Jurkat, Clone E6-1 (cell line): Measurements from ENCODE around the gene C10orf71.
A peak's percentile ranks its signal among the peaks of the same experiment; 100 is the strongest.

ENCODE experiments used
- DNase-seq: peaks from one replicate; pipeline ENCODE4 v3.0.0-alpha.2; 2011; ENCODE audit warnings: low read depth, low spot score
- H3K4me3 ChIP-seq: 2 replicates; pipeline ENCODE4 v1.5.1; 2011; ENCODE audit warnings: mild to moderate bottlenecking, low read length, control low read depth, moderate library complexity

C10orf71 gene

DNA sequence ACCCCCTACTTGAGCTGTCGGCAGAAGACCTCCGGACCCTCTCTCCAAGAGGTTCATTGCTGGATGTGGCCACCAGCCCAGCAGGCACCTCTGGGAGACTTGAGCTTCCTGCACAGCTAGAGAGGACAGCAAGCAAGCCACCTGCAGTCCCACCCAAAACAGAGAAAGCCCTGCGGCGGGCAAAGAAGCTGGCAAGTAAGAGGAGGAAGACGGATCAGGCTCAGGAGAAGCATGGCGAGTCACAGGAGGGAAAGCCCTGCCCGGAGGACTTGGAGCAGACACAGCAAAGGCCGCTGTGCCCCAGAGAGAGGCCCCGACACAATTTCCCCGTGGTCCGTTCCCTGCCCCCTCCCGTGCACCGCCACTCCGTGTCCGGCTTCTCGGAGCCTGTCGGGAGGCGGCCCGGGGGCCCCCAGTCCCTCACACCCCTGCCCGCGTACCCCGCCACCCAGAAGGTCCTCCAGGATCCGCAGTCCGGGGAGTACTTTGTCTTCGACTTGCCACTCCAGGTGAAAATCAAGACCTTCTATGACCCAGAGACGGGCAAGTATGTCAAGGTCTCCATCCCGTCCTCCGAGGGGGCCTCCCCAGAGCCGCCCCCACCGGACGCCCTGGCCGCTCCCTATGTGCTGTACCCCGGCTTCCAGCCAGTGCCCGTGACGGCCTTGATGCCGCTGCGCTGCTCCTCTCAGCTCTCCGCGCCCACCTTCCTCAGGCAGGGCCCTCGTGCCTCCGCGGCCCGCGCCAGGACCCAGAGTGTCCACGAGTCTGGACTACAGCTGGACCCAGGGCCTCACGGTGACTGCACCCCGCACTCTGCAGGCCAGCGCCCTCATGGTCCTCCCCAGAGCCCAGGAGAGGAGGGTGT is 27.2 kb downstream of the C10orf71 start:
- DNase-seq: no peak

DNA sequence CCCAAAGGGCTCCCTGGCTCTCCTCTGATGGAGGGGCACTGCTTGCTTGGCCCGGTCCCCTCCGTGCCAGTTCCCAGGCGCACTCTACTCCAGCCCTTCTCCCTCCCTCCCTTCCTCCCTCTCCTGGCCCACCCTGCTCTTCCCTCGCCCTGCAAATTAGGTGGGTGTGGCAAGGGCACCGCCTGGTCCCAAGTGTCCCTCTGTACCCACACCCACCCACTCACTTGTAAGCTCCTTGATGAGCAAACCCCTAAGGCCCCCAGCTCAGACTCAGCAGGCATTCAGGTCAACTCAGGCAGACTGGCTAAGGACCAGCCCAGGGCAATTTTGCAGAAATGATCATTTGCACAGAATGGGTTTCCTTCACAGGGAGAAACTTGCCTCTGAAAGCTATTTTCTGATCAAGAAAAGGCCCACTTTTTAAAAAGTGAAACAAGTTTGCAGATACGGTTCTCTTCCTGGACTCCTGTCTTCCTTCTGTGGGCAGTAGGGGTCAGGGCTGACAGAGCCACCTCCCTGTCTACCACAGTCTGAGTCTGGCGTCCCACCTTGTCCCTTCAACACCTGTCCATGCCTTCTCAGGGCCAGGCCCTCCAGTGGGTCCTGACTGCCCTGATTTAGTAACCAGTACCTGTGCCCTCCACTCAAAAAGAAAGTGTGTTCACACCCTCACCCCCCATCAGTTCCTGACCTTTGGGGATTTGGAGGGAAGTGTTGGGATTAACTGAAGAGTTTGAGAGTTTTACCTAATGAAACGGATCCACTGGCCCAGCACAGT is 28.3 kb downstream of the C10orf71 start:
- no peak overlapping the region for H3K4me3 ChIP-seq
- DNase-seq: no peak

More for the DNA sequence above, 27.2 kb downstream of the C10orf71 start:
- H3K4me3 ChIP-seq: no peak overlapping the region

DNA sequence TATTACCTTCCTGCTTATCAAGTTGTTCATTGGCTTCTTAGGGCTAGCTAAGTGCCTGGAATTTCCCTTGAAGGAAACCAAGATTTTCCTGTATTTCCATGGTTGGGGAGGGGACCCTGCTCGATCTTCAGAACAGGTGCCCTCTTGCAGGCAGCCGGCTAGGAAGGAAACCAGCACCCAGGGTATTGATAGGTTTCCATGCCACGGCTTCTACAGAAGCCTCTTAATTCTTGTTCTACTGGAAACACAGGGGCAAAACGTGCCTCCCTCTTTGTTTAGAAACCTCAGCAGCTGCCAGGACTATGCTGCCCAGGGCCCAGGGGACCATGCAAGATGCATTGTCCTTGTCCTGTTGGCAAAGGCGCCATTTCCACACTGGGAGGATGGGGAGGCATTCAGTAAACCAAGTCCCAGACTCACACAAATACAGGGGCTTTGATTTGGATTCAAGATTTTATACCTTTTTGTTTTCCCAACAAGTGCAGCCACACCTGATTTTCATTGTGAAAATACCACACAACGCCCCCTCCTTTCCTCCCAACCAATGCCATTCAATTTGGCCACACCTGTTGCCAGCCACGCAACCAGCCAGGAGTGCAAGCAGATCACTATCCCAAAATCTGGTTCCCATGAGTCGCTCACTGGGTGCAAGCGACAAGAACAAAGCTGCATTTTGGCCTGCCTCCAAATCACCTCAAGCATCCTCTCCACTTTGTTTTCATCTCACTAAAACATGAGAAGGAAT is 29.6 kb downstream of the C10orf71 start:
- no peak for DNase-seq
- H3K4me3 ChIP-seq: no peak overlapping the region

DNA sequence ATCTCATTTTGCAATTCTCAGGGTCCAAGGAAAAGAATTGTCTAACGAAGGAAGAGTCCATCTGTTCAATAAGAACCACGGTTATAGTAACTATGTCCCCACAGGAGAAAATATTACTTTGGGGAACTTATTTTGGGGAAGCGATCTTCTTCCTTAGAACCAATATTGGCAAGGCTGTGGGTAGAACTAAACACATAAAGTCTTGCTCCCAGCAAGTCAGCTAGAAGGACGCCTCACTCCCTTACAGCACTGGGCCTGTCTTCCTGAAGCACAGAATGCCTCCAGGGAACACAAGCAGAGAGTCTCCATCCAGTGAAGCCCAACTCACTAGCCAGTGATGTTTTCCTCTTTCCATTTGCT is 30.2 kb downstream of the C10orf71 start:
- H3K4me3 ChIP-seq: no peak overlapping the region
- no peak for DNase-seq

DNA sequence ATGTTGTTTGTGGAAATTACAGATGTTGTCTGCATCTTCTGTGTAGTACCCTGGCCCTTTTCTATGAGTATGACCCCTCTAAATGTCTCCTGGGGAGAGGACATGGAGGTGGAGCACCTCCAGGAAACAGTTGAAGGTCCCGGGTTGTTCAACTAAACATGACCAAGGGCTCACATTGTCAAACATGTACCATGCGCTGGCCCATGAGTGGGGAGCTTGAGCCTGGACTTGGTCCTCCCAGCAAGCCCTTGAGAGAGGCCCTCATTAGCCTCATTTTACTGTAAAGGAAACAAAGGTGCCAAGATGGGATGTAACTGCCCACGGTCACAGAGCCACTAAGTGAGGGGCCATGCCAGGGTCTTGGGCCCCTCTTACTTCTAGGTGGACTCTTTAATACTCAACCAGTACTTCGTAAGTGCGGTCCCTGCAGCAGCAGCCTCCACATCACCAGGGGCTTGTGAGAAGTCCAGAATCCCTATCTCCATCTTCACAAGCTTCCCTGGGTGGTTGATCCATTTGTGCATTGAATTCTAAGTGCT is 31.2 kb downstream of the C10orf71 start:
- H3K4me3 ChIP-seq: no peak overlapping the region
- DNase-seq: no peak

DNA sequence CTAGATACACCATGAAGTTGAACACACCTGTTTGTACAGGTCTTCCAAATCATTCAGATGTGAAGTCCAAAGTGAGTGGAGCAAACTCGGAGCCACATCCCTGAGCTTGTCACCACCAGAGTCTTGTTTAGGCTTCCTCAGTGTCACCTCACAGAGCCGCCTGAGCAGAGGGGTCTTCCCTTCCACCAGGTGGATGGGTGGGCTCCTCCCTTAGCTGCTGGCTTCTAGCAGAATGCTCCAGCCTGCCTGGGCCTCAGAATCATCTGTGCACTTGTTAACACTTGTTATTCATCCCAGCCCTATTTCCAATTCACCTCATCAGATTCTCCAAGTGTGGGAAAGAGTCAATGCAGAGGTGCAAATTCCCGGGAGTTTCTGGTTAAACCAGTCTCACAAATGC is 32.5 kb downstream of the C10orf71 start:
- no peak overlapping the region for H3K4me3 ChIP-seq
- no peak for DNase-seq

DNA sequence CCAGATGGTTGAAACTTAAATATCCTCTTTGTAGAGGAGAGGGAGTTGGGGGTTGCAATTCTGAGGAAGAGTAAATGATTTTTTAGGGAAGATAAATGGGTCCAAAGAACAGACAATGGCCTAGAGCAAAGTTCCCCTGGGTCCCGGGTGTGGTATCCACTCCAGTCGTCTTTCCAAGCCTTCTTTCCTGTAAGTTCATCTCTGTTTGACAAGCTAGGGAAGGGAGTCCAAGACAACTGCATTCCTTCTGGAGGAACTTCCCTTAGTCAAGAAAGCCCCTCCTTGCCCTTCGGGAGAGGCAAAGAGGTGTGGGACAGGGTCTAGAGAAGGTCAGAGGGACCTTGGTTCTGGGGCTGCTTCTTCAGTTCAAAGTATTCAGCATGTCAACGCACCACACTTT is 33.4 kb downstream of the C10orf71 start:
- H3K4me3 ChIP-seq: no peak overlapping the region
- no peak for DNase-seq

DNA sequence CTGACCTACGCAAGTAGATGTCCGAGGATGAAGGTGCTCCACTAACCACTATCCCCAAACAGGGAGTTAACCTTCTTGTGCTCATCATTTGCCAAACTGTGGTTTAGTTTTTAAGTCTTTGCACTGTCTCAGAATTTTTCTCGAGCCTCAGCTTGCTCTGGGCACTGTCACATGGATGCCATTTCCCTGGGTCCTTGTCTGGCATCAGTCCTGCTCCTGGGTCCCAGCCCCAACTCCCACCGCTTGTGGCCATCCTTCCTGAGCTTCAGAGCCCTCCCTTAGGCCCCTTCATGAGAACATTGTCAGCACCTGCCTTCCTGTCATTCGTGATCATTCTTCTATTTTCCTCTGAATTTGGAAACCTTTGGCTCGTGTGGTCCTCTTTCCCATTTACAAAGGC is 33.8 kb downstream of the C10orf71 start:
- H3K4me3 ChIP-seq: no peak overlapping the region
- DNase-seq: no peak

DNA sequence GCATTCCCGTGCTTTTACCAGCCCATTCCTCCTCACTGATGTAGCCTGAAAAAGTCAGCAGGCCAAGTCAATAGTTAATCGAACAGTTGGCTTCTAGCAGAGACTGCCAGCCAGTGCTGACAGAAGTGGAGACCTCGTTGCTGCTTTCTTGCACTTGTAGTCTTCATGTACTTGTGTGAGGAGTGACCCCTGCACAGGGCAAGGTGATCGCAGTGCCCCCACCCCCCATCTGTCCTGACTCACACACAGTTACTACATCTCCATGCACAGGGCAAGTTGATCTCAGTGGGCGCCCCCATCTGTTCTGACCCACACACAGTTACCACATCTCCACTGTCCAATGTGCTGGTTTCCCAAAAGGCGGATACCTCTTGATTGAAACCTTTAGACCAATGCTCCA is 34.2 kb downstream of the C10orf71 start:
- no peak for DNase-seq
- H3K4me3 ChIP-seq: no peak overlapping the region

DNA sequence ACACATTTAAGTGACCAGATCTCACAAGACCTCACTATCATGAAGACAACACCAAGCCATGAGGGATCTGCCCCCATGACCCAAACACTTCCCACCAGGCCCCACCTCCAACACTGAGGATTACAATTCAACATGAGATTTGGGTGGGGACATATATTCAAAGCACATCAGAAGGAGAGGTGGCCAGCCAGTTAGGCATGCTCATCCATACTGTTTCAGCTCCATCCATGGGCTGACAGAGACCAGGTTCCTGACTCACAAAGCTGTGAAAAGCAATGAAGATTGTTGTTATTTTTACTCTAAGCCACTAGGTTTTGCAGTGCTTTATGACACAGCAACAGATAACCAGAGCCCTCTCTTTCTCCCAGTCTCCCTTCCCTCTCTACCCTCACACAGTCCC is 36.0 kb downstream of the C10orf71 start:
- no peak for DNase-seq
- no peak overlapping the region for H3K4me3 ChIP-seq

DNA sequence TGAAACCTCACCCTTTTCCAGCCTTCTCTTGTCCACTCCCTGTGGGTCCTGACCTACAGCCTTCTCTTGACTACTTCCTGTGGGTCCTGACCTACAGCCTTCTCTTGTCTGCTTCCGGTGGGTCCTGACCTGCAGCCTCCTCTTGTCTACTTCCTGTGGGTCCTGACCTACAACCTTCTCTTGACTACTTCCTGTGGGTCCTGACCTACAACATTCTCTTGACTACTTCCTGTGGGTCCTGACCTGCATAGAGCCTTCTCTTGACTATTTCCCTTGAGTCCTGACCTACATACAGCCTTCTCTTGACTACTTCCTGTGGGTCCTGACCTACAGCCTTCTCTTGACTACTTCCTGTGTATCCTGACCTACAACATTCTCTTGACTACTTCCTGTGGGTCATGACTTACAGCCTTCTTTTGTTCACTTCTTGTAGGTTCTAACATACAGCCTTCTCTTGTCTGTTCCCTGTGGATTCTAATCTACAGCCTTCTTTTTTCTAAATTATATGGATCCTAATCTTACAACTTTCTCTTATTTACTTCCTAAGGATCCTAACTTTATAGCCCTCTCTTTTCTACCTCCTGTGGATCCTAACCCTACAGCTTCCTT is 36.5 kb downstream of the C10orf71 start:
- peak; percentile 57 for DNase-seq
- H3K4me3 ChIP-seq: 0 out of 2 replicates have a peak overlapping the region, but pooled peaks have one; percentile 4

DNA sequence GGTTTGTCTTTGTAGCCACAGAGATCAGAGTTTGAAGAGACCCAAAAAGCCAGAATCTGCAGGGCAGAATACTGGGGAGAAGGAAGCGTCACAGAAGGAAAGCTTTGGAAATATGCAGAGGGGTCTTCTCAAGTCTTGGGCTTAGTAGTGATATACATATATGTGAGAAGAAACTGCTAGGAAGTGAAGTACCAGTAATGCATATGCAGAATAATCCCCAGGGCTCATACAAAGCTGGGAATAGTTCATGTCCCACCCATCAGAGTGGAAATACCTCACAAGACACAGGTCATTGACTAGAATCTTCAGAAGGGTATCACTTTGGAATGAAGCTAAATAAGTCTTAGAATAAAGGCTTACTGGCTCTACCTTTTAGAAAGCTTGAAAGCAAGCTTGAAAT is 39.6 kb downstream of the C10orf71 start:
- no peak overlapping the region for H3K4me3 ChIP-seq
- DNase-seq: no peak

DNA sequence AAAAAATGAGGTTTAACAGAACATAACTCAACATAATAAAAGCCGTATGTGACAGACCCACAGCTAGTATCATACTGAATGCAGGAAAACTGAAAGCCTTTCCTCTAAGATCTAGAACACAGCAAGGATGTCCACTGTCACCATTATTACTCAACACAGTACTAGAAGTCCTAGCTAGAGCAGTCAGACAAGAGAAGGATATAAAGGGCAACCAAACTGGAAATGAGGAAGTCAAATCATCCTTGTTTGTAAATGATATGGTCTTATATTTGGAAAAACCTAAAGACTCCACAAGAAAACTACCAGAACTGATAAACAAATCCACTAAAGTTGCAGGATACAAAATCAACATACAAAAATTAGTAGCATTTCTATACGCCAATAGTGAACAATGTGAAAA is 45.9 kb downstream of the C10orf71 start:
- no peak for DNase-seq
- H3K4me3 ChIP-seq: no peak overlapping the region

DNA sequence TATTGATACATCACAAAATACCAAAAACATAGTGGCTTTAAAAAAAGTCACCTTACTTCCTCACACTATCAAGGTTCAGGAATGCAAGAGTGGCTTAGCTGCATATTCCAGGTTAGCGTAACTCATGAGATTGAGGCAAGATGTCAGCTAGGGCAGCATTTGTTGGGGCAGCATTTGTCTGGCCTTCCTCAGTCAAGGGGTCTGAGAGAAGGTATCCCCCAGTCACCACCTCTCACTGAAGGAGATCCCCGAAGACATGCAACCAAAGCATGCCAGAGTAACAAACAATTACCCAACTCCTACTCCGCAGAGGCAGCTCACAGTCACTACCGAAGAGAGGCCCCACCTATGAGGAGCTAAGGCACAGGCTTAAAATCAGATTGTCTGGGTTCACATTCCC is 48.4 kb downstream of the C10orf71 start:
- H3K4me3 ChIP-seq: no peak overlapping the region
- DNase-seq: no peak

DNA sequence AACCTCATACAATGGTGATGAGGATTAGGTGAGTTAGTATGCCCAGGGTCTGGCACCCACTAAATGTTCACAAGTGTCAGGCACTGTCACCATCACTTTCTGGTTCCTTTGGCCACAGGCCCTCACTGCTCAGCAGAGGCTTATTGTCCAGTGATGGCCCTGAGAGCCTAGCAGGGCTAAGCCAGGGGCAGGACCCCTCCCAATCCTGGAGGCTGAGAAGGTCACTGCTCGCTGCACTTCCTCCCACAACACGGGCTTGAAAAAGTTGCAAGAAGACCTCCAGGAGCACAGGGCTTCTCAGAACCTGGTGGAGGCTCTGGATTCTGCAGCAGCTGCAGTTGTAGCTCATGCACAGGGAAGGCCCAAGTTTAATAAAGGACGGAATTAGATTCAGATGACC is 48.9 kb downstream of the C10orf71 start:
- DNase-seq: no peak
- no peak overlapping the region for H3K4me3 ChIP-seq

DNA sequence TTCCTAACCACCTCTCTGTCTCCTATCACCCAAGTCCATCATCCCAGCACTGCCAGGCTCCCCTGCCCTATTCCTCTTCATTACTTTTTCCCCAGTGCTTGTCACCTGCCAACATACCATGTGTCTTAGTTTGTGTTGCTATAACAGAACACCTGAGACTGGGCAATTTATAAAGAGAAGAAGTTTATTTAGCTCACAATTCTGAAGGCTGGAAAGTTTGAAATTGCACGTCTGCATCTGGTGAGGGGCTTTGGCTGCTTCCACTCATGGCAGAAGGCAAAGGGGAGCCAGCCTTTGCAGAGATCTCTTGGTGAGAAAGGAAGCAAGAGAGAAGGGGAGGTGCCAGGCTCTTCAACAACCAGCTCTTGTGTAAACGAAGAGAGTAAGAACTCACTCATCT is 49.6 kb downstream of the C10orf71 start:
- DNase-seq: no peak
- H3K4me3 ChIP-seq: no peak overlapping the region

DNA sequence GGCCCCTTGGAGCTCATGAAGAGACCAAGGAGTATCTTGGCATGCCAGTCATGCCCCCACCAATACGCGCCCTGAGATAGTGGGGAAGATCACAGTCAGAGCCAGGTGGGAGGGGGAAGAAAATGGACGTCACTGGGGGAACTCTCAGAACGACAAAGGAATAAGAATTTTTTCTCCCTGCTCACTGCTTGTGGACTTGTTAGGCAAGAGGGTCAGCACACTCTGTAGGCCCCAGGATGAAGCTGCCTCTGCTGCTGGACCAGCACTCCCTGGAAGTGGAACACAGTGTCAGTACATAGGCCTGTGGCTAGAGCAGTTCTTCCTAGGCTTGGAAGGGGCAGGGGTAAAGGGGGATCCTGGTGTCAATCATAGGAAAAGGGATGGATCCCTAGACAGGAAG is 50.4 kb downstream of the C10orf71 start:
- no peak overlapping the region for H3K4me3 ChIP-seq
- no peak for DNase-seq

DNA sequence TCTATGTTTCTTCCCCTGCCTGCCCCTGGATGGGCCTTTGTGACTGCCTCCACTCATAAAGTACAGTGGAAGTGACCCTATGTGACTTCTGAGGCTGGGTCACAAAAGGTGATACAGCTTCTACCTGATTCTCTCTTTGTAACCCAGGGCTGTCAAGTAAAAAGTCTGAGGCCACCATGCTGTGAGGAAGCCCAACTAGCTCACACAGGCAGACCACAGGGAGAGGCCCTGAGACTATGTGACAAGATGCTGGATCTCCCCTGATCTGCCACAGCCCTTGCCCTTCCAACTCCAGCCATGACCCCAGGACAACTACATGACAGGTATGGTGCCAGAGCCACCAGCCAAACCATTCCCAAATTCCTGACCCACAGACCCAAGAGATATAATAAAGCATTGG is 51.2 kb downstream of the C10orf71 start:
- H3K4me3 ChIP-seq: no peak overlapping the region
- no peak for DNase-seq

DNA sequence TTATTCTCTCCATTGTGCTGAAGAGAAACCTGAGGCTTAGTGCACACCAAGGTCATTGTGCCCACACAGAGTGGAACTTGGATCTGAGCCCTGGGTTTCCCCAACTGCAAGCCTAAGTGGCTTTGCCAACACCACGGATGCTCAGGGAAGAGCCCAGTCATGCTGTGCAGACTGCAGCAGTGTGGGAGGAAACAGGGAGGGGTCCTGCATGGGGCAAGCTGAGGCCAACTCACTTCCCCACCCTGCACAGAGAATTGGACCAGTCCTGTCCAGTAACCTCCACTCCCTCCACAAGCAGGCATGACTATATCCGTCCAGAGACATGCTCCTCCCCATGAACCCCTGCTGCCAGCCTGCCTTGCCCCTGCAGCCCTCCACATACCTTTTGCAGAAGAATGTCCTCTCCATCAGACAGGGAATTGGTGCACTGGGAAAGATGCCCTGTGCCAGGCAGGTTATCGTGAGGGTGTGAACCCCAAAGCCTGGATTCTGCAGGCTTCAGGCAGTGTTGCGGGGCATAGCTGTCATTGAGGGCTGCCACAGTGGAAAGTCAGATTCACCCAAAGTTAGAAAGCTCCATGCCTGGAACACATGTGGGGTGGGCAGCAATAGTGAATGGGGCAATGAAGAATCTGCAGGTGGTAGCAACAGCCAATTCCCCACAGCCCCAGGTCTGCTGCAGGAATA is 52.0 kb downstream of the C10orf71 start:
- H3K4me3 ChIP-seq: no peak overlapping the region
- no peak for DNase-seq
